Testis (tissue), 2 donors: Measurements from ENCODE around the gene MTERF4.

Source experiments
- CTCF ChIP-seq, 3 experiments: fragments of 450-650 bp in 2 of 3; fragments of 200-600 bp in 1 of 3; sonication (generic) in 1 of 3; IDR thresholded peaks; one replicate each; pipeline ENCODE4 v1.5.1; 2016 to 2019; ENCODE audit warnings: antibody characterized with exemption in 3 of 3, mild to moderate bottlenecking in 2 of 3, moderate library complexity in 1 of 3
- POLR2A ChIP-seq: fragments of 450-650 bp; IDR thresholded peaks from one replicate; pipeline ENCODE4 v1.6.1; 2017; ENCODE audit warnings: antibody characterized with exemption, mild to moderate bottlenecking, moderate library complexity

GRCh38 chr2:241072151-241072550, 29.9 kb downstream of the MTERF4 start:
- TF ChIP-seq CTCF (IDR thresholded peaks at IDR 0.05) (no peak), POLR2A (no peak)
